ENCODE measurements around the gene CCDC87.
A peak's percentile ranks its signal among the peaks of the same experiment; 100 is the strongest.

Gene CCDC87

GRCh38 chr11:66626926-66627325, 34.1 kb upstream of the CCDC87 start:
- TF ChIP-seq CTCF (IDR thresholded peaks at IDR 0.05; ENCODE audit: low read depth, low read length) = no peak
- in situ Hi-C loops (cut with HindIII; ENCODE audit: low sequenced_read_pairs) = no loop called here
- no peak overlapping the region for H3K4me3 ChIP-seq (ENCODE audit: low read depth, low read length)
- DNase-seq (ENCODE audit: low read depth, low spot score) = no peak

GRCh38 chr11:66626382-66626781, 33.5 kb upstream of the CCDC87 start:
- TF ChIP-seq CTCF (IDR thresholded peaks at IDR 0.05; ENCODE audit: low read depth, low read length) = no peak
- in situ Hi-C loops (cut with HindIII; ENCODE audit: low sequenced_read_pairs) = no loop called here
- no peak overlapping the region for H3K4me3 ChIP-seq (ENCODE audit: low read depth, low read length)
- no peak for DNase-seq (ENCODE audit: low read depth, low spot score)

GRCh38 chr11:66625752-66626149, 32.9 kb upstream of the CCDC87 start:
- in situ Hi-C loops (cut with HindIII; ENCODE audit: low sequenced_read_pairs) = no loop called here
- TF ChIP-seq CTCF (IDR thresholded peaks at IDR 0.05; ENCODE audit: low read depth, low read length) = no peak
- no peak overlapping the region for H3K4me3 ChIP-seq (ENCODE audit: low read depth, low read length)
- no peak for DNase-seq (ENCODE audit: low read depth, low spot score)

- TF ChIP-seq CTCF (IDR thresholded peaks at IDR 0.05; ENCODE audit: low read depth, low read length) = no peak
Measured at GRCh38 chr11:66625041-66625751, 32.3 kb upstream of the CCDC87 start.

GRCh38 chr11:66624450-66624849, 31.6 kb upstream of the CCDC87 start:
- in situ Hi-C loops (cut with HindIII; ENCODE audit: low sequenced_read_pairs) = no loop called here
- H3K4me3 ChIP-seq (ENCODE audit: low read depth, low read length) = no peak overlapping the region
- no peak for TF ChIP-seq CTCF (IDR thresholded peaks at IDR 0.05; ENCODE audit: low read depth, low read length)
- DNase-seq (ENCODE audit: low read depth, low spot score) = no peak

More at GRCh38 chr11:66625041-66625751, 32.3 kb upstream of the CCDC87 start:
- in situ Hi-C loops (cut with HindIII; ENCODE audit: low sequenced_read_pairs) = no loop called here
- no peak overlapping the region for H3K4me3 ChIP-seq (ENCODE audit: low read depth, low read length)
- DNase-seq (ENCODE audit: low read depth, low spot score) = no peak

- in situ Hi-C loops (cut with HindIII; ENCODE audit: low sequenced_read_pairs) = no loop called here
- TF ChIP-seq CTCF (IDR thresholded peaks at IDR 0.05; ENCODE audit: low read depth, low read length) = no peak
- H3K4me3 ChIP-seq (ENCODE audit: low read depth, low read length) = peak overlapping the region; percentile 91
- peak; percentile 74 for DNase-seq (ENCODE audit: low read depth, low spot score)
Measured at GRCh38 chr11:66619080-66619554, 26.3 kb upstream of the CCDC87 start.
